ENCODE measurements around the gene PARP1. TPM values are rescaled to one million over a fixed set of nuclear protein-coding genes. Genes with fewer than 3 reads are reported as not detected.

PARP1 gene
- total RNA-seq, 1 donor from 2014 or later, result 18.4 TPM

GRCh38 chr1:226414098-226414698, 6.3 kb upstream of the PARP1 start:
- TF ChIP-seq CTCF (IDR thresholded peaks at IDR 0.05; ENCODE audit: insufficient read depth, low read length, severe bottlenecking), result no peak
- Histone ChIP-seq H3K27me3 (ENCODE audit: control insufficient read depth, insufficient read depth, low read length) (no peaks in the 10 kb centered on the region), H3K4me3 (ENCODE audit: low read depth, low read length) (no peak overlapping the region), H3K36me3 (ENCODE audit: control insufficient read depth, insufficient read depth, low read length) (no peaks in the 10 kb centered on the region)
- FAIRE-seq, result no peak
- DNase-seq (ENCODE audit: low read depth), result no peak

GRCh38 chr1:226411619-226412018, 3.7 kb upstream of the PARP1 start:
- no peak for FAIRE-seq
- Histone ChIP-seq H3K27me3 (ENCODE audit: control insufficient read depth, insufficient read depth, low read length) (no peaks in the 10 kb centered on the region), H3K36me3 (ENCODE audit: control insufficient read depth, insufficient read depth, low read length) (no peaks in the 10 kb centered on the region), H3K4me3 (ENCODE audit: low read depth, low read length) (no peak overlapping the region)
- no peak for TF ChIP-seq CTCF (IDR thresholded peaks at IDR 0.05; ENCODE audit: insufficient read depth, low read length, severe bottlenecking)
- DNase-seq (ENCODE audit: low read depth), result no peak

- DNase-seq (ENCODE audit: low read depth), result no peak
- no peaks in the 10 kb centered on the region for H3K36me3 ChIP-seq (ENCODE audit: control insufficient read depth, insufficient read depth, low read length)
- FAIRE-seq, result no peak
- no peaks in the 10 kb centered on the region for H3K27me3 ChIP-seq (ENCODE audit: control insufficient read depth, insufficient read depth, low read length)
- no peak for TF ChIP-seq CTCF (IDR thresholded peaks at IDR 0.05; ENCODE audit: insufficient read depth, low read length, severe bottlenecking)
- no peak overlapping the region for H3K4me3 ChIP-seq (ENCODE audit: low read depth, low read length)
These were observed 3.1 kb upstream of the PARP1 start for GRCh38 chr1:226410958-226411357.

GRCh38 chr1:226409392-226409791, 1.5 kb upstream of the PARP1 start:
- no peak for TF ChIP-seq CTCF (IDR thresholded peaks at IDR 0.05; ENCODE audit: insufficient read depth, low read length, severe bottlenecking)
- no peak overlapping the region for H3K4me3 ChIP-seq (ENCODE audit: low read depth, low read length)
- no peaks in the 10 kb centered on the region for H3K27me3 ChIP-seq (ENCODE audit: control insufficient read depth, insufficient read depth, low read length)
- DNase-seq (ENCODE audit: low read depth), result no peak
- FAIRE-seq, result no peak
- no peaks in the 10 kb centered on the region for H3K36me3 ChIP-seq (ENCODE audit: control insufficient read depth, insufficient read depth, low read length)

- Histone ChIP-seq H3K36me3 (ENCODE audit: control insufficient read depth, insufficient read depth, low read length) (no peaks in the 10 kb centered on the region), H3K4me3 (ENCODE audit: low read depth, low read length) (peak overlapping the region; percentile 64), H3K27me3 (ENCODE audit: control insufficient read depth, insufficient read depth, low read length) (no peaks in the 10 kb centered on the region)
- DNase-seq (ENCODE audit: low read depth), result no peak
- no peak for FAIRE-seq
- no peak for TF ChIP-seq CTCF (IDR thresholded peaks at IDR 0.05; ENCODE audit: insufficient read depth, low read length, severe bottlenecking)
These were observed 642 bp upstream of the PARP1 start for GRCh38 chr1:226408285-226409184.

All from bronchial epithelial cell (primary cell).